ENCODE results near the gene DTD2.
"Not testable (repeated sequence)": the region's sequence is repeated elsewhere in the genome, so short reads cannot be mapped to it uniquely, and the experiment has no call there.

DTD2 gene

GRCh38 chr14:31441273-31442111 is 15.8 kb downstream of the DTD2 start:
- no peak for DNase-seq

- no peak for DNase-seq
Observed at GRCh38 chr14:31440280-31440679, 17.0 kb downstream of the DTD2 start.

GRCh38 chr14:31439561-31439960 is 17.7 kb downstream of the DTD2 start:
- DNase-seq, result no peak

GRCh38 chr14:31437045-31437691 is 20.1 kb downstream of the DTD2 start:
- DNase-seq, result not testable (repeated sequence)

- DNase-seq, result no peak
Observed at GRCh38 chr14:31435276-31435675, 22.0 kb downstream of the DTD2 start.

- no peak for DNase-seq
Observed at GRCh38 chr14:31430634-31431264, 26.6 kb downstream of the DTD2 start.

GRCh38 chr14:31429791-31430190 is 27.5 kb downstream of the DTD2 start:
- DNase-seq, result no peak

GRCh38 chr14:31428011-31428410 is 29.3 kb downstream of the DTD2 start:
- DNase-seq, result no peak

- no peak for DNase-seq
Observed at GRCh38 chr14:31426663-31427062, 30.6 kb downstream of the DTD2 start.

GRCh38 chr14:31425905-31426304 is 31.4 kb downstream of the DTD2 start:
- DNase-seq, result no peak

GRCh38 chr14:31421200-31421599 is 36.1 kb downstream of the DTD2 start:
- DNase-seq, result no peak

GRCh38 chr14:31420319-31421111 is 36.8 kb downstream of the DTD2 start, which contains the start of gene HEATR5A:
HEATR5A (minus strand) TSS chr14:31420550; CDS start chr14:31402975, 17,575 bp downstream.
- DNase-seq, result peak; percentile 93

- DNase-seq, result peak; percentile 25
Observed at GRCh38 chr14:31419967-31420318, 37.4 kb downstream of the DTD2 start.

GRCh38 chr14:31419179-31419966 is 37.9 kb downstream of the DTD2 start:
- DNase-seq, result no peak

GRCh38 chr14:31418440-31418839 is 38.9 kb downstream of the DTD2 start:
- DNase-seq, result no peak

GRCh38 chr14:31414190-31414833 is 43.0 kb downstream of the DTD2 start:
- no peak for DNase-seq

- no peak for DNase-seq
Observed at GRCh38 chr14:31411218-31411727, 46.0 kb downstream of the DTD2 start.

- DNase-seq, result no peak
Observed at GRCh38 chr14:31410048-31410650, 47.2 kb downstream of the DTD2 start.

- no peak for DNase-seq
Observed at GRCh38 chr14:31408421-31408820, 48.9 kb downstream of the DTD2 start.

GRCh38 chr14:31405599-31406232 is 51.6 kb downstream of the DTD2 start:
- DNase-seq, result no peak

Measured in activated CD8-positive, alpha-beta memory T cell treated with anti-CD3 and anti-CD28 coated beads, Interleukin-2, amount 50 U/mL, for 4 hours (primary cell).